ENCODE results near the gene TSBP1. TPM values are rescaled to one million over a fixed set of nuclear protein-coding genes. Genes with fewer than 3 reads are reported as not detected.

The TSBP1 gene
- not detected for total RNA-seq

- Mint-ChIP-seq H3K27me3 (peaks cover 16 to 24% of the 10 kb centered on the region in 2 donors), H3K36me3 (no peaks in the 10 kb centered on the region), H3K4me3 (no peak within 1 kb of the TSS), H3K9me3 (no peaks in the 10 kb centered on the region), H3K27ac (no peak within 1 kb of the TSS), H3K4me1 (ENCODE audit: low read depth in 2 of 2) (no peaks in the 10 kb centered on the region)
- ATAC-seq (no peak), DNase-seq (ENCODE audit: low spot score) (no peak)
These were observed at the start of gene TSBP1 for GRCh38 chr6:32371803-32372202. Gene TSBP1 (minus strand): TSS chr6:32371903. CDS start chr6:32371706, 197 bp downstream.

GRCh38 chr6:32416036-32416435 is 44.3 kb upstream of the TSBP1 start:
- ATAC-seq (no peak), DNase-seq (ENCODE audit: low spot score) (no peak)
- Mint-ChIP-seq H3K36me3 (no peaks in the 10 kb centered on the region), H3K27me3 (peaks cover 41 to 63% of the 10 kb centered on the region in 2 donors), H3K27ac (no peak overlapping the region), H3K4me3 (no peak overlapping the region), H3K4me1 (ENCODE audit: low read depth in 2 of 2) (peaks cover 7 to 15% of the 10 kb centered on the region in 2 donors), H3K9me3 (no peaks in the 10 kb centered on the region)

- Mint-ChIP-seq H3K27me3 (peaks cover 39 to 63% of the 10 kb centered on the region in 2 donors), H3K27ac (no peak overlapping the region), H3K4me3 (no peak overlapping the region), H3K9me3 (no peaks in the 10 kb centered on the region), H3K4me1 (ENCODE audit: low read depth in 2 of 2) (peaks cover 7 to 15% of the 10 kb centered on the region in 2 donors), H3K36me3 (no peaks in the 10 kb centered on the region)
- DNase-seq (ENCODE audit: low spot score): peak; percentile 83
- peak; percentile 62 to 73 for ATAC-seq
These were observed 43.9 kb upstream of the TSBP1 start for GRCh38 chr6:32415521-32416019.

- no peaks in the 10 kb centered on the region for H3K36me3 Mint-ChIP-seq
- H3K27me3 Mint-ChIP-seq: peaks cover 30 to 50% of the 10 kb centered on the region in 2 donors
- no peak overlapping the region for H3K4me3 Mint-ChIP-seq
- no peaks in the 10 kb centered on the region for H3K9me3 Mint-ChIP-seq
- DNase-seq (ENCODE audit: low spot score) (peak; percentile 81), ATAC-seq (peak; percentile 84 to 89)
- H3K4me1 Mint-ChIP-seq (ENCODE audit: low read depth in 2 of 2): peaks cover 7 to 15% of the 10 kb centered on the region in 2 donors
- peak overlapping the region in 1 of 2 donors; percentile 12 for H3K27ac Mint-ChIP-seq
These were observed 41.8 kb upstream of the TSBP1 start for GRCh38 chr6:32413427-32414047.

DNA sequence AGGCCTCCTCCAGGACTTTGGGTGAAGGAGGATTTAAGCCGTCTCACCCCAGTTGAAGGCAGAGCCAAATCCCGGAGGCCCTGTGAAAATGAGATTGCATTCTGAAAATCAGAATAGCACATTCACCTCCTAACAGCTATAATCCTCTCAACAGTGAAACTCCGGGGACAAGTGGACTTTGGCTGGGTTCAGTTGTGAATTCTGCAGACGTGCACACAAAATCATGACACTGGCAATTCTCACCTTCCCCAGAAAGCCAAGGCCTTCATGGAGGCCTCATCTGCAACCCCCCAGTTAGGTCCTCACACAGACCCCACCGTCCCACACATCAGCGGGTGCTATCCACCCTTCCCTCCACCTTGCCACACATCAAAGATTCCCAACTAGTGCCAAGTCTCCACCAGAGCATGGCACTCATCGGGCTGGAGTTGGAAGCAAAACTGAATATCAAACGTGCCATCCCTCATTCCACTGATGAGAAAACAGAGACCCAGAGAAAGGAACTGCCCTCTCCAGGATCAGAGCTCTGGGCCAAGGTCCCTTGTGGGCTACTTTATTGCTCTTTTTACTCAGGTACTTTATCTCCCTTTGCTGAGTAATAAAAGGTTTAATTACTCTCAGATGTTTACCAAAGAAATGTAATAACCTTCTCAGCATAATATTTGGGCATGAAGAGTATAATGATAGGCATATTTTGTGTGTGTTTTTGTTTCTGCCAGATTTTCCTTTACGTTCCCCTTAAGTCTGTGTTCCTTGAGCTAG is 40.0 kb upstream of the TSBP1 start:
- H3K36me3 Mint-ChIP-seq: no peaks in the 10 kb centered on the region
- H3K9me3 Mint-ChIP-seq: no peaks in the 10 kb centered on the region
- H3K4me3 Mint-ChIP-seq: no peak overlapping the region
- peaks cover 33 to 55% of the 10 kb centered on the region in 2 donors for H3K27me3 Mint-ChIP-seq
- no peak for ATAC-seq
- no peak for DNase-seq (ENCODE audit: low spot score)
- H3K27ac Mint-ChIP-seq: no peak overlapping the region
- peaks cover 7 to 15% of the 10 kb centered on the region in 2 donors for H3K4me1 Mint-ChIP-seq (ENCODE audit: low read depth in 2 of 2)

DNA sequence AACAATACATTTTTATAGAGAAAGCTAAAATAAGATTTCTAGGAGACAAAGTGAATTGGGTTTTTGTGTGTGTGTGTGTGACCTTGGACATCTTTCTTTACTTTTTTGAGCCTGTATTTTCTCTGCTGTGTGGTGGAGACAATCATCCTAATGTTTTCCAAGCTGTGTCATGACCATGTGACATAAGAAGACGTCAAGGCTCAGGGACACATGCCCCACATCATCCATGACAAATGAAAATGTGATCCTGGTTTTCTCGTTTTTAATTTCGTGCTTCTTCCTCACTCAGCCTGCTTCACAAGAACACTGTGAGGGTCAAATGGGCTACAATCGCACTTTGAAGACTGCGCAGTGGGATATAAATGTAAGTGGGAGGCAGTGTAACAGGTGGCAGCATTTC is 39.2 kb upstream of the TSBP1 start:
- Mint-ChIP-seq H3K36me3 (no peaks in the 10 kb centered on the region), H3K27ac (no peak overlapping the region), H3K4me1 (ENCODE audit: low read depth in 2 of 2) (peaks cover 7 to 15% of the 10 kb centered on the region in 2 donors), H3K9me3 (no peaks in the 10 kb centered on the region), H3K27me3 (peaks cover 35 to 54% of the 10 kb centered on the region in 2 donors), H3K4me3 (no peak overlapping the region)
- ATAC-seq (no peak), DNase-seq (ENCODE audit: low spot score) (no peak)

- Mint-ChIP-seq H3K36me3 (no peaks in the 10 kb centered on the region), H3K9me3 (no peaks in the 10 kb centered on the region), H3K4me1 (ENCODE audit: low read depth in 2 of 2) (no peaks in the 10 kb centered on the region), H3K27ac (no peak within 1 kb of the TSS), H3K4me3 (no peak within 1 kb of the TSS), H3K27me3 (peaks cover 32 to 40% of the 10 kb centered on the region in 2 donors)
- DNase-seq (ENCODE audit: low spot score): no peak
- no peak for ATAC-seq
These were observed 35.2 kb upstream of the TSBP1 start, which contains the start of gene BTNL2 for GRCh38 chr6:32406857-32407256. Gene BTNL2 (minus strand): TSS chr6:32407181. CDS start chr6:32407123, 58 bp downstream.

GRCh38 chr6:32406197-32406596 is 34.5 kb upstream of the TSBP1 start:
- ATAC-seq (no peak), DNase-seq (ENCODE audit: low spot score) (no peak)
- H3K4me1 Mint-ChIP-seq (ENCODE audit: low read depth in 2 of 2): no peaks in the 10 kb centered on the region
- no peaks in the 10 kb centered on the region for H3K36me3 Mint-ChIP-seq
- no peak overlapping the region for H3K27ac Mint-ChIP-seq
- H3K27me3 Mint-ChIP-seq: peaks cover 35 to 45% of the 10 kb centered on the region in 2 donors
- H3K9me3 Mint-ChIP-seq: no peaks in the 10 kb centered on the region
- no peak overlapping the region for H3K4me3 Mint-ChIP-seq

- Mint-ChIP-seq H3K4me1 (ENCODE audit: low read depth in 2 of 2) (no peaks in the 10 kb centered on the region), H3K9me3 (no peaks in the 10 kb centered on the region), H3K27ac (no peak overlapping the region), H3K4me3 (no peak overlapping the region), H3K36me3 (no peaks in the 10 kb centered on the region), H3K27me3 (peaks cover 36 to 45% of the 10 kb centered on the region in 2 donors)
- ATAC-seq (no peak), DNase-seq (ENCODE audit: low spot score) (no peak)
These were observed 34.0 kb upstream of the TSBP1 start for GRCh38 chr6:32405656-32406055.

DNA sequence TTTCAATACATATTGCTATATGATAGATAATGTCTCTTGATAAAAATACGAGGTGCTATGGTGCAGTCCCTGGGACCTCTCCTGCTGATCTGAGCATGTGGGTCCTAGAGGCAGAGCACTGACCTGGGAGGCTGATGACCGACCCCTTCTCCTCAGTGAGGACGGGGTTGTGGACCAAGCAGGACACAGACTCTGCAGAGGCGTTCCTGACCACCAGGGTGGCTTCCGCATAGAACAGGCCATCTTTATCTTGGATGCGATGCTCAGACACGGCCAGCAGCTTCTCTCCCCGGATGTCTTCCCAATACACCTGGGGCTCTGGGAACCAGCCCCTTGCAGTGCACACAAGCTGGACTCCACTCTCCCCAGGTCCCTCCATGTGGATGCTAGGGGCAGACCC is 31.1 kb upstream of the TSBP1 start:
- Mint-ChIP-seq H3K4me1 (ENCODE audit: low read depth in 2 of 2) (no peaks in the 10 kb centered on the region), H3K36me3 (no peaks in the 10 kb centered on the region), H3K9me3 (no peaks in the 10 kb centered on the region), H3K4me3 (no peak overlapping the region), H3K27ac (no peak overlapping the region), H3K27me3 (peaks cover 29 to 45% of the 10 kb centered on the region in 2 donors)
- DNase-seq (ENCODE audit: low spot score) (no peak), ATAC-seq (peak in 1 of 2 donors; percentile 20)

DNA sequence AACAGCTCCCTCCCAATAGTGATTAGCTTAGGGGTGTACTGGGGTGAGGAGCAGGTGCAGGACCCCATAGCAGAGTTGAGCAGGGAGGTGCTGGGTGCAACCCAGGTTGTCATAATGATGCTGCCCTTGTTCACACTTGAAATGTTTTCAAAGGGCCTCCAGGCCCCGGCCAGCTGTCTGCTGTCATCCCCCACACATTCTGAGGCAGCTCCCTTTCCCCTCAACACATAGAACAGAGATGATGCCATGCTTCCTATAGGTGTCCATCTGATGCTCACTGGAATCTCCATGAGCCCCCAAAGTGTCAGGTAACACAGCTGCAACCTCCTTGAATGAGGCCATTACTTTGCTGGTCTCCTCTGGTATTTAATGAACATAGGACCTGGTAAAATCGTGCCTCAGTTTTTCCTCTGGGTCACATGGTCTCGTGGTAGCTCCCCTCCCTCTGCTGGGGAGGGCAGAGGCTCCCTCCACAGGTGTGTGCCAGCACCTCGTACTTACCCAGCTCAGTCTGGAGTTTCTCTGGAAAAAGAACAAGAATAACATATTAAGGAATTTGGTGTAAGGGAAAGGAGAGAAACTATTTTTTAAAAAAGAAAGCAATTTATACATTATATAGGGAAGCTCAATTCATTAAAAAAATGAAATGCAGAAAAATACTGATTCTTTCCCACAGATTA is 29.7 kb upstream of the TSBP1 start:
- H3K4me3 Mint-ChIP-seq: no peak overlapping the region
- H3K9me3 Mint-ChIP-seq: no peaks in the 10 kb centered on the region
- peaks cover 29 to 37% of the 10 kb centered on the region in 2 donors for H3K27me3 Mint-ChIP-seq
- DNase-seq (ENCODE audit: low spot score) (no peak), ATAC-seq (no peak)
- H3K36me3 Mint-ChIP-seq: no peaks in the 10 kb centered on the region
- H3K4me1 Mint-ChIP-seq (ENCODE audit: low read depth in 2 of 2): peaks cover 0 to 7% of the 10 kb centered on the region in 2 donors
- H3K27ac Mint-ChIP-seq: no peak overlapping the region

DNA sequence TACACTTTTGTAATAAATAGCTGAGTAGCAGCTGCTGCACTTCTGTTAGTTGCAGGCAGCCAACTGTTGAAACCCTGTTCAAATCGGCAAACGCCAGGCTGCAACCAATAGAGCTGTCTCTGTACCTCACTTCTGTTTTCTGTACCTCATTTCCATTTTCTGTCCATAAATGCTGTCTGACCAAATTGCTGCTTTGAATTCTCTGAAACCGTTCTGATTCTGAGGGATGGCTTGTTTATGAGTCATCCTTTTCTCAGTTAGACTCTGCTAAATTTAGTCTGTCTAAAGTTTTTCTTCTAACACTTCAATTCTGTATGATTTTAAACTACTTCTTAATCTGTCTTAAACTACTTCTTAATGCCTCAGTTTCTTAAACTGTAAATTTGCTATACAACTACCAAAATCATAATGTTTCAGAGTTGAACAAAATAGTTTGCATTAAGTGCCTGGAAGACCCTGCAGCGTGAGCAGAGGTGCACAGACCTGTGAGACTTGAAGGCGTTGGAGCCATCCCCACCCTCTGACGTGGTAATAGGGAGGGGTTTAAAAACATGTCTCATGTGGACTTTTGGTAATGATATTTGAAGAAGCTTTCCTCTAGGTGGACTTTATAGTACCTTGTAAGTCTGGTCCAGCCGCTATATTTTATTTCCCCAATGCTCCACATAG is 25.7 kb upstream of the TSBP1 start:
- ATAC-seq: peak in 1 of 2 donors; percentile 52
- no peak overlapping the region for H3K27ac Mint-ChIP-seq

DNA sequence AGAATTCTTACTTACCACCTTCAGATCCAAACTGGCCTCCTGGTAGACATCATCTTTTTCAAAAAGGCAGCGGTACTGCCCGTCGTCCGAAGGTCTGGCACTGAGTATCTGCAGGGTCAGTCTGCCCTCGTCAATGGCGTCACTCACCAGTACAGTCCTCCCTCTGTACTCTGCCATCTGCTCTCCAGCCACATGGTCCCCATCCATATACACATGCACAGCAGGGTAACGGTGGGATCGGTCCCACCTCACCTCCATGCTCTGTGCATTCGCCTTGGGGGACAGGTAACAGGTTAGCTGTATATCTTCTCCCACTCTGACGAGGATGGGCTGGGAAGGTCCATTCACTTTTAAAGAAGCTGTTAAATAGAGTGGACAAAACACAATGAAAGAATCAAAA is 24.3 kb upstream of the TSBP1 start:
- no peaks in the 10 kb centered on the region for H3K36me3 Mint-ChIP-seq
- no peak for ATAC-seq

More for the DNA sequence above, 25.7 kb upstream of the TSBP1 start:
- Mint-ChIP-seq H3K36me3 (no peaks in the 10 kb centered on the region), H3K27me3 (peaks cover 20 to 30% of the 10 kb centered on the region in 2 donors), H3K4me1 (ENCODE audit: low read depth in 2 of 2) (peaks cover 0 to 7% of the 10 kb centered on the region in 2 donors), H3K9me3 (no peaks in the 10 kb centered on the region), H3K4me3 (peak overlapping the region; percentile 7)
- no peak for DNase-seq (ENCODE audit: low spot score)

More for the DNA sequence above, 24.3 kb upstream of the TSBP1 start:
- no peaks in the 10 kb centered on the region for H3K9me3 Mint-ChIP-seq
- peaks cover 13 to 24% of the 10 kb centered on the region in 2 donors for H3K27me3 Mint-ChIP-seq
- no peak for DNase-seq (ENCODE audit: low spot score)
- no peak overlapping the region for H3K27ac Mint-ChIP-seq
- peaks cover 0 to 7% of the 10 kb centered on the region in 2 donors for H3K4me1 Mint-ChIP-seq (ENCODE audit: low read depth in 2 of 2)
- H3K4me3 Mint-ChIP-seq: no peak overlapping the region
